Ecto neural progenitor cell (in vitro differentiated cells): ENCODE measurements around the gene OR10P1.

Experiments used
- DNase-seq: peaks from one replicate; pipeline ENCODE4 v3.0.0-alpha.2; 2018; ENCODE audit warnings: low spot score

The OR10P1 gene

DNA sequence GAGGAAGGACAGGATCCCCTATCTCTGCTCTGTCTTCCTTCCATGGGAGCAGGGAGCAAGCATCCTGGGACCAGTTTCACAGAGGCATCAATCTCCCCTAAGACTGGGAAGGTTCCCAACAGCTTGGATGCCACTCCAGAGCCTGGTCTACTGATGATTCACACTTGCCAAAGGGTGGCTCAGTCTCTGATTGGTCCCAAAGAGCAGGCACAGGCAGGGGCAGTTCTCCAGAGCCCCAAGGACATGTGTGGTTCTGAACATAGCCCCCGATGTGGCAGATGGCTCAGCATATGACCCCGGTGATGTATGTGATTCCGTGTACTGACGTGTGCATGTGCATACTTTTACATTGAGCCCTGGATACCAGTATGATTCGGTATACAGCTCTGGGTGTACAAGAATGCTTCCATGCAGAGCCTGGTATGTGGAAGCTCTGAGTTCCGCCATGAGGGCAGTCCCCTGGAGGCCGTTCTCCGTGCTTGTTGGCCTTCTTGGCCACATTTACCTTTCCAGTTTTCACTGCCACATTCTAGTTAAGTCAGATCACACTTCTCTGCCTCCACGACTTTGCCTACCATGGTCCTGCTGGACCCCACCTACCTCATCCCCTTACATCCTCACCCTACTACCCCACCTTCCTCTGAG, 49.8 kb downstream of the OR10P1 start:
- DNase-seq, result no peak
